OCI-LY1 (cell line): ENCODE results near the gene ZNF639.

Experiments
- CTCF ChIP-seq: fragments of 200-600 bp; sonication (generic), shearing (Covaris generic); IDR thresholded peaks from 2 replicates; pipeline ENCODE4 v1.5.1; 2017; ENCODE audit warnings: mild to moderate bottlenecking, antibody characterized with exemption, low read length, moderate library complexity, mixed read lengths
- EZH2 ChIP-seq: fragments of 200-600 bp; sonication (generic), shearing (Covaris generic); IDR thresholded peaks from 2 replicates; pipeline ENCODE4 v1.8.0; 2017; ENCODE audit warnings: borderline replicate concordance, mixed run types, mild to moderate bottlenecking, antibody characterized with exemption, low read length, moderate library complexity, mixed read lengths

GRCh38 chr3:179301645-179302044, 21.2 kb upstream of the ZNF639 start:
- TF ChIP-seq CTCF: no peak
- no peak for TF ChIP-seq EZH2
